Adrenal gland (tissue), 5 donors: Measurements from ENCODE around the gene EZR.

Source experiments
- POLR2A ChIP-seq, 2 donors: fragments of 450-650 bp; IDR thresholded peaks; one replicate each; pipeline ENCODE4 v1.6.1; 2017; ENCODE audit warnings: antibody characterized with exemption in 2 of 2, mild to moderate bottlenecking in 2 of 2, moderate library complexity in 1 of 2
- TF ChIP-seq, protein P1 (sequence below), 6 experiments: fragments of 450-650 bp in 4 of 6; fragments of 200-600 bp in 2 of 6; sonication (generic) in 1 of 6; IDR thresholded peaks; 1 replicate in 5 of 6; 2 replicates in 1 of 6; pipeline versions ENCODE4 v1.5.1 to v1.8.0; 2016 to 2021; ENCODE audit warnings: antibody characterized with exemption in 6 of 6, mild to moderate bottlenecking in 2 of 6, moderate library complexity in 1 of 6
- donor health status: DM: no; HTN: no; CAD: no.

DNA sequence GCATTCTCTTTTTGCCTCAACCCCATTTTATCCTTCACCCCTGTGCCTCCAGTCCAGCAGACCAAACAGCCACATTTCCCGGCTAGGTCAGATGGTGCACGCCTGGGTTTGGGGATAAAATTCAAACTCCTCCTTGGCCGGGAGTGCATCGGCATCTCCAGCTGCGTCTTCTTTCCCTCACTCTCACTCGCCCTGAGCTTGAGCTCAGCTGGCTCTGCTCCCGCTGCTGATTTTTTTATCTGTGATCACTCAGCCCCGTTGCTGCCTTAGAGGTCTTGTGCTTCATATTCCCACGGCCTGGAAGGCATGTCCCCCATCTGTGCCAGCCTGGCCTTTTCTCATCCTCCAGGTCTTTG, 6.8 kb upstream of the EZR start:
- TF ChIP-seq, protein P1, sequence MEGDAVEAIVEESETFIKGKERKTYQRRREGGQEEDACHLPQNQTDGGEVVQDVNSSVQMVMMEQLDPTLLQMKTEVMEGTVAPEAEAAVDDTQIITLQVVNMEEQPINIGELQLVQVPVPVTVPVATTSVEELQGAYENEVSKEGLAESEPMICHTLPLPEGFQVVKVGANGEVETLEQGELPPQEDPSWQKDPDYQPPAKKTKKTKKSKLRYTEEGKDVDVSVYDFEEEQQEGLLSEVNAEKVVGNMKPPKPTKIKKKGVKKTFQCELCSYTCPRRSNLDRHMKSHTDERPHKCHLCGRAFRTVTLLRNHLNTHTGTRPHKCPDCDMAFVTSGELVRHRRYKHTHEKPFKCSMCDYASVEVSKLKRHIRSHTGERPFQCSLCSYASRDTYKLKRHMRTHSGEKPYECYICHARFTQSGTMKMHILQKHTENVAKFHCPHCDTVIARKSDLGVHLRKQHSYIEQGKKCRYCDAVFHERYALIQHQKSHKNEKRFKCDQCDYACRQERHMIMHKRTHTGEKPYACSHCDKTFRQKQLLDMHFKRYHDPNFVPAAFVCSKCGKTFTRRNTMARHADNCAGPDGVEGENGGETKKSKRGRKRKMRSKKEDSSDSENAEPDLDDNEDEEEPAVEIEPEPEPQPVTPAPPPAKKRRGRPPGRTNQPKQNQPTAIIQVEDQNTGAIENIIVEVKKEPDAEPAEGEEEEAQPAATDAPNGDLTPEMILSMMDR (IDR thresholded peaks at IDR 0.05), result no peak
- no peak for TF ChIP-seq POLR2A (IDR thresholded peaks at IDR 0.05)
